Caco-2 (cell line): ENCODE results near the gene COP1. TPM values are rescaled to one million over a fixed set of nuclear protein-coding genes. Genes with fewer than 3 reads are reported as not detected.

Experiments
- BruUV-seq: library from RNA; stranded (reverse); fragments of 400-500 nt; replicated peaks from 2 replicates; lab custom pipeline; 2021; lab: Mats Ljungman, UMichigan
- CTCF ChIA-PET: fragments of 300-600 bp; sonication (Branson Sonifier 250); formaldehyde crosslinking; loops from one replicate; lab custom pipeline; 2022; ENCODE audit warnings: antibody characterized with exemption; lab: Charles Lee
- POLR2A ChIA-PET: fragments of 300-600 bp; sonication (Branson Sonifier 250); formaldehyde crosslinking; loops from one replicate; lab custom pipeline; 2022; ENCODE audit warnings: antibody characterized with exemption; lab: Charles Lee
- DNase-seq, 2 experiments: peaks; one replicate each; pipeline versions ENCODE4 v3.0.0 to v3.0.0-alpha.2; 2020 to 2022
- H3K27me3 ChIP-seq: replicated peaks from 2 replicates; pipeline ENCODE4 v1.6.0; 2011; ENCODE audit warnings: low read length; ENCODE audit not compliant: control insufficient read depth, insufficient read depth
- H3K36me3 ChIP-seq: 2 replicates; pipeline ENCODE4 v1.5.1; 2011; ENCODE audit warnings: low read length; ENCODE audit not compliant: control insufficient read depth, insufficient read depth
- H3K4me1 ChIP-seq: fragments of 250-450 bp; sonication (Bioruptor Pico); 2 replicates; pipeline ENCODE4 v1.5.1; 2020; ENCODE audit warnings: mild to moderate bottlenecking
- H3K4me3 ChIP-seq: 2 replicates; pipeline ENCODE4 v1.5.1; 2011; ENCODE audit warnings: low read depth, mild to moderate bottlenecking, control low read depth, low read length
- H3K9me3 ChIP-seq: fragments of 250-450 bp; sonication (Bioruptor Pico); 2 replicates; pipeline ENCODE4 v1.5.1; 2020; ENCODE audit warnings: mild to moderate bottlenecking, moderate library complexity
- H3K27ac Mint-ChIP-seq: one replicate; pipeline ENCODE4 v1.8.0; 2022; ENCODE audit warnings: mixed read lengths; ENCODE audit not compliant: unreplicated experiment
- H3K27me3 Mint-ChIP-seq: one replicate; pipeline ENCODE4 v1.8.0; 2022; ENCODE audit warnings: mixed read lengths; ENCODE audit not compliant: insufficient read depth, unreplicated experiment
- H3K36me3 Mint-ChIP-seq: one replicate; pipeline ENCODE4 v1.8.0; 2022; ENCODE audit warnings: mild to moderate bottlenecking, mixed read lengths; ENCODE audit not compliant: insufficient read depth, unreplicated experiment
- H3K4me1 Mint-ChIP-seq: one replicate; pipeline ENCODE4 v1.8.0; 2022; ENCODE audit warnings: low read depth, mixed read lengths; ENCODE audit not compliant: unreplicated experiment
- H3K4me3 Mint-ChIP-seq: one replicate; pipeline ENCODE4 v1.8.0; 2022; ENCODE audit warnings: mild to moderate bottlenecking, moderate library complexity, mixed read lengths; ENCODE audit not compliant: unreplicated experiment
- H3K9me3 Mint-ChIP-seq: one replicate; pipeline ENCODE4 v1.8.0; 2022; ENCODE audit warnings: mixed read lengths; ENCODE audit not compliant: unreplicated experiment
- CTCF ChIP-seq, 2 experiments: fragments of 200-600 bp in 1 of 2; IDR thresholded peaks; 1 replicate in 1 of 2; 2 replicates in 1 of 2; pipeline versions ENCODE4 v1.5.1 to v1.8.0; 2011 to 2022; ENCODE audit warnings: antibody characterized with exemption in 1 of 2, control low read depth in 1 of 2, inconsistent platforms in 1 of 2, low read depth in 1 of 2, low read length in 1 of 2, mild to moderate bottlenecking in 1 of 2, moderate library complexity in 1 of 2; ENCODE audit not compliant: insufficient read depth in 1 of 2, severe bottlenecking in 1 of 2, unreplicated experiment in 1 of 2
- intact Hi-C: fragments of 100-400 bp; cut with micrococcal nuclease; formaldehyde crosslinking; loops from one replicate; pipeline ENCODE4 v1.10.0; 2022; ENCODE audit not compliant: unreplicated experiment
- total RNA-seq: library from RNA; stranded (reverse); gene quantifications from 2 replicates; pipeline ENCODE4 v1.2.3, GENCODE V29; 2022

The COP1 gene
- total RNA-seq, 1 experiment from 2014 or later = 46.9 TPM

GRCh38 chr1:175947771-175948170, 259.3 kb downstream of the COP1 start:
- Histone ChIP-seq H3K36me3 (no peaks in the 10 kb centered on the region; the same call in 1 of the 2 replicates), H3K27me3 (no peaks in the 10 kb centered on the region), H3K9me3 (no peaks in the 10 kb centered on the region), H3K4me3 (no peak overlapping the region), H3K4me1 (no peaks in the 10 kb centered on the region)
- Mint-ChIP-seq H3K4me1 (no peaks in the 10 kb centered on the region), H3K27me3 (no peaks in the 10 kb centered on the region), H3K36me3 (peaks cover 25% of the 10 kb centered on the region), H3K9me3 (peaks cover 11% of the 10 kb centered on the region), H3K4me3 (no peak overlapping the region), H3K27ac (no peak overlapping the region)
- ChIA-PET POLR2A (no interaction called here), CTCF (no interaction called here)
- no peak for TF ChIP-seq CTCF (IDR thresholded peaks at IDR 0.05; ENCODE audit: insufficient read depth in 1 of 2, low read depth in 1 of 2, low read length in 1 of 2, severe bottlenecking in 1 of 2, unreplicated experiment in 1 of 2)
- intact Hi-C loops = no loop called here
- no TSS peak for BruUV-seq
- DNase-seq = no peak

GRCh38 chr1:175944591-175944990, 262.5 kb downstream of the COP1 start:
- Mint-ChIP-seq H3K9me3 (no peaks in the 10 kb centered on the region), H3K4me1 (no peaks in the 10 kb centered on the region), H3K4me3 (no peak overlapping the region), H3K27me3 (no peaks in the 10 kb centered on the region), H3K36me3 (peaks cover 17% of the 10 kb centered on the region), H3K27ac (no peak overlapping the region)
- BruUV-seq = no TSS peak
- TF ChIP-seq CTCF (IDR thresholded peaks at IDR 0.05; ENCODE audit: insufficient read depth in 1 of 2, low read depth in 1 of 2, low read length in 1 of 2, severe bottlenecking in 1 of 2, unreplicated experiment in 1 of 2) = no peak
- Histone ChIP-seq H3K4me1 (peaks cover under 1% of the 10 kb centered on the region; the same call in 1 of the 2 replicates), H3K9me3 (no peaks in the 10 kb centered on the region), H3K27me3 (no peaks in the 10 kb centered on the region), H3K4me3 (no peak overlapping the region), H3K36me3 (peaks cover 1% of the 10 kb centered on the region)
- intact Hi-C loops = no loop called here
- no peak for DNase-seq
- POLR2A ChIA-PET = no interaction called here
- CTCF ChIA-PET = no interaction called here

GRCh38 chr1:175941164-175941563, 265.9 kb downstream of the COP1 start:
- no peaks in the 10 kb centered on the region for H3K27me3 Mint-ChIP-seq
- Histone ChIP-seq H3K36me3 (peaks cover 1% of the 10 kb centered on the region), H3K4me1 (peaks cover 8% of the 10 kb centered on the region; the same call in 1 of the 2 replicates), H3K4me3 (no peak overlapping the region), H3K27me3 (no peaks in the 10 kb centered on the region), H3K9me3 (no peaks in the 10 kb centered on the region)
- H3K36me3 Mint-ChIP-seq = peaks cover 19% of the 10 kb centered on the region
- no TSS peak for BruUV-seq
- POLR2A ChIA-PET = no interaction called here
- intact Hi-C loops = no loop called here
- CTCF ChIA-PET = no interaction called here
- H3K4me1 Mint-ChIP-seq = no peaks in the 10 kb centered on the region
- TF ChIP-seq CTCF (IDR thresholded peaks at IDR 0.05; ENCODE audit: insufficient read depth in 1 of 2, low read depth in 1 of 2, low read length in 1 of 2, severe bottlenecking in 1 of 2, unreplicated experiment in 1 of 2) = no peak
- no peak for DNase-seq
- no peak overlapping the region for H3K27ac Mint-ChIP-seq
- H3K4me3 Mint-ChIP-seq = no peak overlapping the region
- no peaks in the 10 kb centered on the region for H3K9me3 Mint-ChIP-seq
